Measurements from ENCODE around the gene PPARD.
"Not testable (repeated sequence)": the region's sequence is repeated elsewhere in the genome, so short reads cannot be mapped to it uniquely, and the experiment has no call there.

The PPARD gene

DNA sequence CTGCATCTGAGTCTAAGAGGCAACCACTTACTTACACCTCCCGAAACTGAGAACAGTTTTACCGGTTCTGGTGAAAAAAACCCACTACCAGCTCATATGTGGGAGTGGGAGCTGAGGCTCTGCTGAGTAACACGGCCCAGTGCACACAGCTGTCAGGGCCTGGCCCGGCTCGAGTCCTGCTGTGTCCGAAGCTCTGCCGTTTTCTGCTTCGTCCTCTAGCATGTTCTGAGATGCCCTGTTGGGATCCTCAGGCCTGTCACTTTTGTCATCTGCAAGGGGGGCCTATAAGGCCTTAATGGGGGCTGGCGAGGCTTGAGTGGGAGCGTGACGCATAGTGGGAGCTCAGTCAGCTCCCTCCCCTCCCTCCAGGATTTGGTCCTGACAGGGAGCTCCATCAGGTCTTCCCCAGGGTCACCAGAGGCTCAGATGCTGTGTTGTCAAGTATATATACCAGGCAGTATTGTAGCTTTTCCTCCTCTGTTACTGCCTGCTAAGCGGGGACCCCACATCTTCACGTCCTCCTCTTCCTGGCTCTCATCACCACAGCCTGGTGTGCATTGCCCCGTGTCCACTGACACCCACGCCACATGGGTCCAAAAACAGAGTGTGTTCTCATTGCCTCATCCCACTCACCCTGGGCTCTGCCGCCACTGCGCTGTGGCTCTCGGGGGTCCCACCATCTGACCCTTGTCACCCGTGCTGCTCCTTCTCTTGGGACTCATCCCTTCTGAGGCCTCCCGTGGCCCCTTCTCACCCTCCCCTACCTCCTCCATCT lies 64.5 kb downstream of the PPARD start:
- DNase-seq (ENCODE audit: low read depth in 3 of 3), result no peak

DNA sequence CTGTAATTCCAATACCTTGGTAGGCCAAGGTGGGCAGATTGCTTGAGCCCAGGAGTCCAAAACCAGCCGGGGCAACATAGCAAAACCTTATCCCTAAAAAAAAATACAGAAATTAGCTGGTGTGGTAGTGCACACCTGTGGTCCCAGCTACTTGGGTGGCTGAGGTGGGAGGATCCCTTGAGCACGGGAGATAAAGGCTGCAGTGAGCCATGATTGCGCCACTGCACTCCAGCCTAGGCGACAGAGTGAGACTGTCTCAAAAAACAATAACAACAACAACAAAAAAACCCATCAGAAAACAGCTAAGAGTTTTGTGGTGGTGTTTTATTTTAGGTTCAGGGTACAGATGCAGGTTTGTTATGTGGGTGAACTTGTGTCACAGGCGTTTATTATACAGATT lies 66.9 kb downstream of the PPARD start:
- DNase-seq (ENCODE audit: low read depth in 3 of 3), result no peak

DNA sequence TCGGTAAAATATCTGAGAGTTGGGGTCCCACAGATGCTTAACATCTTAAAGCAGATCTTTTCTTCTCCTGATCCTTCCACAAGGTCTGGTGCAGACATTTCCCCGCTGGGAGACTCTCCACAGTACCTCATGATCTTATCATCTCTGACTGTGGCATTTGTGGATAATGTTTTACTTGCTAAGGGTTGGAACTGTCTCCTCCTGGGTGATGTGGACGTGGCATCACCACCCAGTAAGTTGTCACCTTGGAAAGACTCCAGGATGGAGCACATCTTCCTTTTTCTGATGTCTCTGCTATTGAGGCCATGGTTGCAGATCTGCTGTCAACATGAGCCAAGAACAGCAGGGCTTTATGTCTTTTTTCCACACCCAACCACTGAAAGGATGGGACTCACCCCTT lies 67.8 kb downstream of the PPARD start:
- no peak for DNase-seq (ENCODE audit: low read depth in 3 of 3)

DNA sequence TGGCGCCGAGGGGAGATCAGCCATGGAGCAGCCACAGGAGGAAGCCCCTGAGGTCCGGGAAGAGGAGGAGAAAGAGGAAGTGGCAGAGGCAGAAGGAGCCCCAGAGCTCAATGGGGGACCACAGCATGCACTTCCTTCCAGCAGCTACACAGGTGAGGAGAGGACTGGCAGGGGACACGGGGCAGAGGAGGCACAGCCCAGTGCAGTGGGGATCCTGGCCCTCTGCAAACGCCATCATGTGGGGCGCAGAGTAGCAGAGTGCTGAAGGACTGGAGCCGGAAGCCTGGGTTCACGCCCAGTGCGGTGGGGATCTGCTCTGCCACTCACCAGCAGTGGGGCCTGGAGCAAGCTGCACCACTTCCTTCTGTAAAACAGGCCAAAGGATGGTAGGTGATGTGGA lies 68.7 kb downstream of the PPARD start:
- DNase-seq (ENCODE audit: low read depth in 3 of 3), result no peak

DNA sequence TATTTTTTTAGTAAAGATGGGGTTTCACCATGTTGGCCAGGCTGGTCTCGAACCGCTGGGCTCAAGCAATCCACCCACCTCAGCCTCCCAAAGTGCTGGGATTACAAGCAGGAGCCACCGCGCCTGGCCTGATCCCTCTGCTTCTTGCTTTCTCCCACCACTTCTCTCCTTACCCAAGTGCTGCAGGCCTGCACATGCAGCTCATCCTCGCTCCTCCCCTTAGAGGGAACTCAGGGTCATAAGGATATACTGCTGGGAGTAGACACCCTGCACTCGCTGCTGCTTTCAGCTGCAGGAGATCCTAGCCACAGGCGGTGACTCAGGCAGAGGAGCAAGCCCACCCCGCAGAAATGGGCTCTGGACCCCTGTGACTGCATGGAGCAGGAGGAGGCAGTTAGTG lies 69.7 kb downstream of the PPARD start:
- DNase-seq (ENCODE audit: low read depth in 3 of 3), result no peak

DNA sequence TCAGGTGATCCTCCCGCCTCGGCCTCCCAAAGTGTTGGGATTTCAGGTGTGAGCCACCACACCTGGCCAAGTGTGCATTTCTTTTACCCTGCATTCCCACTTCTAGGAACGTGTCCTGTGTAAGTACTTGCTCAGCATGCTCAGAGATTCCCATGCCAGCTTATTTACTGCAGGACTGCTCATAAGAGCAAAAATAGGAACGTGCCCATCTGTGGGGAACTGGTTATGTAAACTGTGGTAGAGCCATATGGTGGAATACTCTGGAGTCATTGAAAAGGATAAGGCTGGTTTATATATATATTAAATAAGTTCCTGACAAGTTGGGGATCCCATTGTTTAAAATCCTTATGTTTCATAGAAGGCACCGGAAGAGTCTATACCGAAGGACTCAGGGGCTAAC lies 71.6 kb downstream of the PPARD start:
- DNase-seq (ENCODE audit: low read depth in 3 of 3), result no peak

DNA sequence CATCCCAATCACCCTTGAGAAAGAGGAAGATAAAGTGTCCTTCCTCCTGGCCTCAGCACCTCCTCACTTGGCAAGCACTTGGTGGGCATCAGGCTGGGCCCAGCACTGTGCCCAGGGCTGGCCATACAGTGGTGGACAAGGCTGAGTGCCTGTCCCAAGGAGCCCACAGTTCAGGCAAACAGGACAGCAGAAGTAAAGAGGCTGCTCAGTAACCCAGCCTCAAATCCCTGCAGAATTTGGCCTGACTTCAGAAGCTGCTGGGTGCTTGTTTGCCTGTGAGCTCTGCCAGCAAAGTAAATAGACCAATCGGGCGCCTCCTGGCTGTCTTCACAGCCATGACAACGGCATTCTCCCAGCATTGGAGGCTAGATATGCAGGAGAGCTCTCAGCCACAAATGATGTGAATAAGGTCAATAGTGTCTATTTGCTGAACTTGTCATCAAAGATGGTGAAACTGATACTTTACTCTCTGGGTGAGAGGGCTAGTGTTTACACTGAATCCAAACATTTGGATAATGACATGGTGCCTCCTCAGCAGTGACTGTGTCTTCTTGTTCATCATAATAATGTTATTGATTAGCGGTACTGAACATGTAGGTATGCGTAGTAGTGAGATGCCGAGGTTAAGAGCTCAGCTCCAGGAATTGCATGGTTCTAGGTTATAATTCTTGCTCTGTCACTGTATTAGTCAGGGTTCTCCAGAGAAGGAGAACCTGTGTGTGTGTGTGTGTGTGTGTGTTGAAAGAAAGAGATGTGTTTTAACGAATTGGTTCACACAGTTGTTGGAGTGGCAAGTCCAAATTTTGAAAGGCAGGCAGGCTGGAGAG lies 72.9 kb downstream of the PPARD start:
- no peak for DNase-seq (ENCODE audit: low read depth in 3 of 3)

DNA sequence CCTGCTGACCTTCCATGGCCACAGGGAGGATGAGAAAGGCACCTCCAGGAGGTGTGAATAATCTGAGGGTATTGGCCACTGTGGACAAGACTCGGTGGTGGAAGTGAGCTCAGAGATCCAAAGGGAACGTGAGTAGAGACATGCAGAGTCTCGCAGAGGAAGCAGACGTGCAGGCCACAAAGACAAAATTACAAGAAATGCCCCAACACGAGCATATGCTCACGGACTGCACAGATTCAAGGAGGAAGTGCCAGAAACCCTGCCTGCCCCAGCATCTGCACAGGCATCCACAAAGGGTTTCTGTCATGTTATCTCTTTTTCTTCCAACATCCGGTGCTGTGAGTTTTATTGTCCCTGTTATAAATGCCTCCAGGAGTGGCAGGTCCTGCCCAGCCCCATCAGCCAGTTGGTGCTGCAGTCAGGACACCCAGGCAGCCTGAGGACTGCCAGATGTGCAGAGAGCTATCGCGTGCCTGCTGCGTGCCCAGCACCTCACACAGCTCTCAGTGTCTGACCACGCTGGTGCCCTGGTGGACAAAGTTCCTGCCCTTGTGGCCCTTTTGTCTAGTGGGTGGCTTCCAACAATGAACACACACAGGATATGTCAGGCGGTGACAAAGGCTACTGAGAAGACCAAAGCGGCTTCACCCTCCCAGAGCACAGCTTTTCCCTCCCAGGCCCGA lies 75.8 kb downstream of the PPARD start:
- DNase-seq (ENCODE audit: low read depth in 3 of 3), result no peak

DNA sequence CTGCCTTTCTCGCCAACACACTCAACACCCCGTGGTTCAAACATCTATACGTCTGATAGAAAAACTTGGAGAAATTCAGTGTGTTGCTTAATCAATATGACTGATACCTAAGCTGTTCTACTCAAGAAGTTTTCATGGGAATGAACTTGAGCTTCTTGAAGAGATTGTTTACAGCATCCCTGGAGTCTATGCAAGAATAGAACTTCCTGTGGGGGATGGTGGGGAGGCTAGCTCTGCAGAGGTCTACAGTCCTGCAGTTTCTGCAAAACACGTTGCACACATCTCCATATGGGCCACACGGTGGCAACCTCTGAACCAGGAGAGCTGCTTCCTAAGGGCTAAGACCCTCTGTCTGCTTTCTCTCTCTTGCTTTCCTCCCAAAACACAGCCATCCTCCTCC lies 77.1 kb downstream of the PPARD start:
- DNase-seq (ENCODE audit: low read depth in 3 of 3), result no peak

DNA sequence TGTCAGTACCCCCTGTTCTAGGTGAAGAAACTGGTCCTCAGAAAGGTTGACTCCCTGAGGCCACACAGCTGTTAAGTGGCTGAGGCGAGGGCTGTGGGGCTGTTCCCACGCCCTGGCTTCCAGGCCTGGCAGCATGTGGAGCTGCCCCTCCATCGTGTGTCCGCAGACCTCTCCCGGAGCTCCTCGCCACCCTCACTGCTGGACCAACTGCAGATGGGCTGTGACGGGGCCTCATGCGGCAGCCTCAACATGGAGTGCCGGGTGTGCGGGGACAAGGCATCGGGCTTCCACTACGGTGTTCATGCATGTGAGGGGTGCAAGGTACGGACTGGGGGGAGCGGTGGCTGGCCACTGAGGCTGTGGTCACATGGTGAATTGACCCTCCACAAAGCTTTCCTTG lies 77.6 kb downstream of the PPARD start:
- no peak for DNase-seq (ENCODE audit: low read depth in 3 of 3)

DNA sequence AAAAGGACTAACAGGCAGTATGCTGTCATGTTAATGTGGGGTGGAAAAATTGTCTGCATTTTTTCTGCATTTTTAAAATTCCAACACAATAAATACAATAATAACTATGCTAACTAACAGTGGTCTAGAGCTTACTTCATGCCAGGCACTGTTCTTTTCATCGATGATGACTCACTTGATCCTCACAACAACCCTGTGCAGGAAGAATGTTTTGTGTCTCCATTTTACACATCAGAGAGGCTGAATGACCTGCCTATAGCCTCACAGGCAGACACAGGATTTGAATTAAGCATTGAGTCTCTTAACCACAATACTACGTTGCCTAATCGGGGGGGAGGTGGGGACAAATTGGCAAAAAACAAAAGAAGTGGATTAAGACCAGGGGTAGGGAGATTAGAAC lies 82.9 kb downstream of the PPARD start:
- DNase-seq (ENCODE audit: low read depth in 3 of 3), result no peak

DNA sequence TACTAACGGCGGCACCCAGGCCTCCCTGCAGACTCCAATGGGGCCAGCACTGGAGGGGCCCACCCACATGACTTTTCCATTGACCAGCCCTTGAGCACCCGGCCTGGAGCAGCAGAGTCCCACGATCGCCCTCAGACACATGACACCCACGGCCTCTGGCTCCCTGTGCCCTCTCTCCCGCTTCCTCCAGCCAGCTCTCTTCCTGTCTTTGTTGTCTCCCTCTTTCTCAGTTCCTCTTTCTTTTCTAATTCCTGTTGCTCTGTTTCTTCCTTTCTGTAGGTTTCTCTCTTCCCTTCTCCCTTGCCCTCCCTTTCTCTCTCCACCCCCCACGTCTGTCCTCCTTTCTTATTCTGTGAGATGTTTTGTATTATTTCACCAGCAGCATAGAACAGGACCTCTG lies 83.7 kb downstream of the PPARD start:
- no peak for DNase-seq (ENCODE audit: low read depth in 3 of 3)

DNA sequence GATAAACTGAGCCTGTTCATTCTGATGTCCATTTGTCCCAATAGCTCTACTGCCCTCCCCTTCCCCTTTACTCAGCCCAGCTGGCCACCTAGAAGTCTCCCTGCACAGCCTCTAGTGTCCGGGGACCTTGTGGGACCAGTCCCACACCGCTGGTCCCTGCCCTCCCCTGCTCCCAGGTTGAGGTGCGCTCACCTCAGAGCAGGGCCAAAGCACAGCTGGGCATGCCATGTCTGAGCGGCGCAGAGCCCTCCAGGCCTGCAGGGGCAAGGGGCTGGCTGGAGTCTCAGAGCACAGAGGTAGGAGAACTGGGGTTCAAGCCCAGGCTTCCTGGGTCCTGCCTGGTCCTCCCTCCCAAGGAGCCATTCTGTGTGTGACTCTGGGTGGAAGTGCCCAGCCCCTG lies 85.1 kb downstream of the PPARD start:
- no peak for DNase-seq (ENCODE audit: low read depth in 3 of 3)

DNA sequence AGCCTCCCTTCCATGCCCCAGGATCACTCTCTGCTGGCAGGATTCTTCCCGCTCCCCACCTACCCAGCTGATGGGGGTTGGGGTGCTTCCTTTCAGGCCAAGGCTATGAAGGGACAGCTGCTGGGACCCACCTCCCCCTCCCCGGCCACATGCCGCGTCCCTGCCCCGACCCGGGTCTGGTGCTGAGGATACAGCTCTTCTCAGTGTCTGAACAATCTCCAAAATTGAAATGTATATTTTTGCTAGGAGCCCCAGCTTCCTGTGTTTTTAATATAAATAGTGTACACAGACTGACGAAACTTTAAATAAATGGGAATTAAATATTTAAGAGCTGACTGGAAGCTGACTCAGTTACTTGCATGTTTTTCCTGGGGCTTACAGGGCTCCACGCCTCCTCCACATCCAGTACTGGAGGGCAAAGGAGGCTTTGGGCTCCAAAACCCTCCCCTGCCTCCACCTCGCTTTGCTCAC lies 85.5 kb downstream of the PPARD start:
- no peak for DNase-seq (ENCODE audit: low read depth in 3 of 3)

DNA sequence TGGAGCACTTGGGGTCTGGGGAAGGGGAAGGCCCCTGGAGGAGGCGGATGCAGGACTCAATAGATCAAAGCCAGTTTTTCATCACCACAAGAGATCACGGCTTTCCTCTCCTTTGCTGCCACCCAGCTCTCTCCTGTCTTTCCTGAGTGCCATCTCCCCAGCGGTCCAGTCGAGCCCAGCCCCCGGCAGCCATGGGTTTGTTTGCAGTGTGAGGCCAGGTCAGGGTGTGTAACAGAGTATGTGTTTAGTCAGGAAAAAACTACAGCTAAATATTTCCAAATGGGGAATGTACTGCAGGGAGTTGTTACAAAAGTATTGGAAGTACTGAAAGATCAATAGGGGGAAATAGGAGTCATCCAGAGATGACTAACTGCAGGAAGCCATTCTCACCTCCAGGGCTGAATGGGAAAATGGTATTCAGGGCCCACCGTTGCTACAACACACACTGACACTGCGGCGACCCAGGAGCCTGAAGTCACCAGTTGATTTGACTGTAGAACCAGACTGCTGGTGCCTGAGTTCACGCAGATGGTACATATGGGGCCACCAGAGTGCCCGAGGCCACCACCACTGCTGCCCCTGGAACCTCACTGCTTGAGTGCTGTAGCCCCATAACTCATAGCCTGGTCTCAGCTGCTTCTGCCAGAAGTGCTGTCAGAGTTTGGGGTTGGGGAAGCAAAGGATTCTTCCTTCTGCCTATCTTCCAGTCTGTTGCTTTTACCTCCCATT lies 86.2 kb downstream of the PPARD start:
- DNase-seq (ENCODE audit: low read depth in 3 of 3), result no peak

DNA sequence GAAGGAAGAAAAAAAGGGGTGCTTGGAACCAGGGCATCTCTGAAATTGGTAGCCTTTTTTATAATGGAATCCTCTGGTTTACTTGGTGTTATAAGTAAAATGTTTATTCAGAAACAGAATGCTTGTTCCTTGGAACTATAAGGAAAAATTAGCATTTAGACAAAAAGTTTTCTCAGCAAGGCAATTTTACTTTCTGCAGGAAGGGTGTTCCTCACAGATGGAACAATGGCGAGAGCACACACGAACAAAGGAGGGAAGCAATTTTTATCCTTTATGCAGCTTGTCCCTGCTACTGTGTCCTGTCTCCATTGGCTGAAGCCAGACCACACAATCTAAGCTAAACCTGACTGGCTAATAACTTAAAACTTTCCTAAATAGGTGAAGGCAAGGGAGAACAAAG lies 87.1 kb downstream of the PPARD start:
- no peak for DNase-seq (ENCODE audit: low read depth in 3 of 3)

DNA sequence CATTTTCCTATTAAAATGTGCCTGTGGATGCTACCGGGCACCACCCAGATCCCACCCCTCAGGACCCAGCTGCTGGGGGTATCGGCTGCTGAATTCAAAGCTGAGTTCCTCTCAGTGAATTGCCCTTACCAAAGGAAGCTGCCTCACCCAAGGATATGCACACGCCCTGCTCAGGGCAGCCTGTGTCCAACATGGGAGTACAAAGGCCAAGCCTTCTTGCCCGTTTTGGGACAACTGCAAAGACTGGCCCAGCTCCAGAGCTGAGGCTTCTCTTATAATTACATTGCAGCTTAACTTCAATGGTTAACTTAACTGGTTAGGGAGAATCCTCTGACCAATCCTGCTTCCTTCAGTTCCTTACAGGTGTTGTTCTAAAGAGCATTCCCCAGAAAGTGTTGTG lies 89.9 kb downstream of the PPARD start:
- no peak for DNase-seq (ENCODE audit: low read depth in 3 of 3)

DNA sequence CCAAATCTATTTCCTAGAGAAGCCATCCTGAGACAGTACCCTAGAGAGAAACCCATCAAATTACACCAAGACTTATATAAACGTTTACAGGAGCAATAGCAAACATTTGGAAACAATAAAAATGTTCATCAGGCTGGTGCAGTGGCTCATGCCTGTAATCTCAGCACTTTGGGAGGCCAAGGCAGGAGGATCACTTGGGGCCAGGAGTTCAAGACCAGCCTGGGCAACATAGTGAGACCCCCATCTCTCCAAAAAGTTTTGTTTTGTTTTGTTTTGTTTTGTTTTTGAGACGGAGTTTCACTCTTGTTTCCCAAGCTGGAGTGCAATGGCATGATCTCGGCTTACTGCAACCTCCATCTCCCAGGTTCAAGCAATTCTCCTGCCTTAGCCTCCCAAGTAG lies 90.3 kb downstream of the PPARD start:
- DNase-seq (ENCODE audit: low read depth in 3 of 3), result not testable (repeated sequence)

DNA sequence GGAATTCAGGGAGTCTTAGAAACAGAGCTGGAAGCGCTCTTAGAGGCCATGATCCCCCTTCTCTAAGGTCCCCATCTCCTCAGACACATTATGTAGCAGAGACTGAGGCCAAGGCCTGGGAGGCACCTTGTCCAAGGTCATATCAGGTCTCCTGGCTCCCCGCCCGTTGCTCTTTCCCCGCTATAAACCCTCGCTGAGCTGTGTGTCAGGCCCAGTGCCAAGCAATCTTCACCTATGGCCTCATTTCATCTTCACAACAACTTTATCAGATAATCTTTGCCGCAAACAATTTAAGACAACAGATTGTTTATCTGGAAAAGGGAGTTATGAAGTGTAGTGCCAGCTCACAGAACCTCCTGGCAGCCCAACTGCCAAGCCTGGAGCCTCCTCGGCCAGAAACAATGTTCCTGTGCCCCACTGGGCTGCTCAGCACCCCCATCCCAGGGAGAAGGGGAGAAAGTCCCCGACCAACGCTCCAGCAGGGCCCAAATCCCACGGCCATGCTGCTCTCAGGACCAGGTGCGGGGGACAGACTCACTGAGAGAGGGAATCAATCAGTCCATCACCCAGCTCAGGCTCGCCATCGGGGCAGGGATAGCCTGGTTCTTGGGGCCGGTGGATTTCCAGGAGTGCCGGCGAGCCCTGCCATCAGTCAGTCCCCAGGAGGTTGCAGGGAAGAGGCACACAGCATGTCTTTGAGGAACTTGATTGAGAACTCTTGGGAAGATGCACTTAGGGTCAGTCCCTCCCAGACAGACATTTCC lies 92.9 kb downstream of the PPARD start:
- DNase-seq (ENCODE audit: low read depth in 3 of 3), result no peak

DNA sequence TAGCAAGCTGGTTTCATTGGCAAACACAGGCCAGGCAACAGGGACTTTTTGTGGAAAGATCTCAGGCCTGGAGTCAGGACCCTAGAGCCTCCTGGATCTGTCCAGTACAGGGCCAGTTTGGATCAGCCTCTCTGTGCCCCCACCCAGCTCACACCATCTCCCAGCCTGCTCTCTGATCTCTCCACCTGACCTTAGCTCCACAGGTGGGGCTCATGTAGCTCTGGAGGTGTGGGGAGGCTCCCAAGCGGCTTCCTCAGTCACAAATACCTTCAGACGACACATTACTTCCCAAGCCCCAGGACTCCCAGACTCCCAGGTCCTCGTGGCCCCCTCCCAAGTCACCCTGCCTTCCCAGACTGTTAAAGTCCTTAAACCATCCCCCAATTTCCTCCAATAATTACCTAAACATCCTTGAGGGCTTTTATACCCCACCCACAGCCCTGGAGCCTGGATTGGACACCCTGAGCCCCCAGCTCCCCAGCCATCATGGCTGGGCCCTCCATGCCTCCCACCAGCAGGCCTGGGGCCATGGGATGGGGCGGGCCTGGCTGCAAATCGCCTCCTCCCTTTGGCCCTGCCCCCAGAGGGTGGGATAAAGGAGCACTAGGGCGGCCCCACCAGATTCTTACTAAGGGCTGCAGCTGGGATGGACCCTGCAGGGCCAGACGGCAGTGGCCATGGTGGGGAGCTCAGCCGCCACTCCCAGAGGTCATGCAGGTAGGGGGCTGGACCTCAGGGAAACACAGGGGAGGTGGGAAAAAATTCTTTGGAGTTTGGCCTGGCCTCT lies 93.9 kb downstream of the PPARD start:
- DNase-seq (ENCODE audit: low read depth in 3 of 3), result no peak

All from stimulated activated CD4-positive, alpha-beta T cell treated with anti-CD3 and anti-CD28 coated beads, TNF-alpha, amount 100 ng/mL, for 24 hours (primary cell).